Stimulated activated CD4-positive, alpha-beta T cell treated with anti-CD3 and anti-CD28 coated beads, Interleukin-15, amount 100 ng/mL, for 24 hours (primary cell): ENCODE measurements around the gene IL37.

Experiments used
- DNase-seq: peaks from one replicate; pipeline ENCODE4 v3.0.0-alpha.2; 2020

The IL37 gene

GRCh38 chr2:112962308-112963175 is 51.6 kb downstream of the IL37 start:
- no peak for DNase-seq

- no peak for DNase-seq
Measured at GRCh38 chr2:112967023-112967422, 56.1 kb downstream of the IL37 start.
